K562 (cell line): ENCODE data around the gene CARD10. TPM values are rescaled to one million over a fixed set of nuclear protein-coding genes. Genes with fewer than 3 reads are reported as not detected.
"Not testable (repeated sequence)": the region's sequence is repeated elsewhere in the genome, so short reads cannot be mapped to it uniquely, and the experiment has no call there.

Source experiments
- ATAC-seq: fragments of 200-7000 bp; cut with Tn5 transposase; 3 replicates; pipeline ENCODE4 v1.9.1; 2020; ENCODE audit warnings: moderate library complexity
- BruUV-seq: library from RNA; stranded (reverse); fragments of 400-500 nt; replicated peaks from 2 replicates; lab custom pipeline; 2021; lab: Mats Ljungman, UMichigan
- CTCF ChIA-PET: fragments of 300-600 bp; formaldehyde crosslinking; extraction: SDS; loops from one replicate; lab custom pipeline; 2021; ENCODE audit warnings: low intra/inter-chr PET ratio; lab: Yijun Ruan, JAX
- POLR2A ChIA-PET: fragments of 300-600, 350-650 bp; sonication (Branson Sonifier 250); formaldehyde crosslinking; extraction: SDS; loops from one replicate; lab custom pipeline; 2021; ENCODE audit warnings: antibody characterized with exemption, inconsistent platforms; lab: Yijun Ruan, JAX
- DNase-seq, 4 experiments: peaks; one replicate each; pipeline versions ENCODE4 v3.0.0 to v3.0.0-alpha.2; 2011 to 2018; ENCODE audit warnings: low spot score in 3 of 4, mixed read lengths in 3 of 4; ENCODE audit errors: extremely low read depth in 1 of 4
- FAIRE-seq: peaks from 2 replicates; lab custom pipeline; 2011; peaks lifted over from hg19 to GRCh38; lab: Jason Lieb, UNC
- H2AFZ ChIP-seq: 2 replicates; pipeline ENCODE4 v1.6.0; 2011; ENCODE audit warnings: low read depth, low read length, control low read depth, inconsistent platforms
- H3K27ac ChIP-seq: fragments of 200-600 bp; 3 replicates; pipeline ENCODE4 v1.8.0; 2011; ENCODE audit warnings: low read depth, mild to moderate bottlenecking, control low read depth, inconsistent platforms, low read length, moderate library complexity, mixed read lengths; ENCODE audit errors: extremely low read depth
- H3K27me3 ChIP-seq, 2 experiments: fragments of 300-600 bp in 1 of 2; 2 replicates in 1 of 2; 3 replicates in 1 of 2; pipeline versions ENCODE4 v1.6.0 to v1.8.0; 2011; ENCODE audit warnings: inconsistent platforms in 2 of 2, low read length in 2 of 2, mild to moderate bottlenecking in 1 of 2, mixed read lengths in 1 of 2, moderate library complexity in 1 of 2; ENCODE audit not compliant: control insufficient read depth in 2 of 2, insufficient read depth in 2 of 2
- H3K36me3 ChIP-seq: fragments of 300-600 bp; 3 replicates; pipeline ENCODE4 v1.8.0; 2011; ENCODE audit warnings: mild to moderate bottlenecking, low read length, inconsistent platforms; ENCODE audit not compliant: control insufficient read depth, insufficient read depth
- H3K4me1 ChIP-seq, 2 experiments: fragments of 200-600 bp in 1 of 2; replicated peaks in 1 of 2; 2 replicates in 1 of 2; 3 replicates in 1 of 2; pipeline versions ENCODE4 v1.5.1 to v1.8.0; 2011; ENCODE audit warnings: inconsistent platforms in 2 of 2, low read length in 2 of 2, mild to moderate bottlenecking in 1 of 2, mixed read lengths in 1 of 2, moderate library complexity in 1 of 2; ENCODE audit not compliant: control insufficient read depth in 2 of 2, insufficient read depth in 2 of 2
- H3K4me2 ChIP-seq: 2 replicates; pipeline ENCODE4 v1.6.1; 2011; ENCODE audit warnings: low read length, control low read depth, inconsistent platforms, mixed read lengths; ENCODE audit not compliant: insufficient read depth
- H3K4me3 ChIP-seq: fragments of 200-600 bp; sonication (generic), shearing (Covaris generic); 2 replicates; pipeline ENCODE4 v1.5.1; 2016; ENCODE audit warnings: control low read depth, inconsistent platforms
- H3K79me2 ChIP-seq: fragments of 200-600 bp; 3 replicates; pipeline ENCODE4 v1.8.0; 2011; ENCODE audit warnings: low read length, inconsistent platforms; ENCODE audit not compliant: control insufficient read depth, insufficient read depth
- H3K9ac ChIP-seq, 2 experiments: 2 replicates each; pipeline versions ENCODE4 v1.6.0 to v1.6.1; 2011; ENCODE audit warnings: low read depth in 2 of 2, low read length in 2 of 2, control low read depth in 1 of 2, inconsistent platforms in 1 of 2, mild to moderate bottlenecking in 1 of 2, mixed read lengths in 1 of 2; ENCODE audit not compliant: insufficient read depth in 1 of 2
- H3K9me1 ChIP-seq: one replicate; pipeline ENCODE4 v1.6.0; 2011; ENCODE audit warnings: inconsistent platforms, mild to moderate bottlenecking, low read length, moderate library complexity; ENCODE audit not compliant: control insufficient read depth, insufficient read depth
- H3K9me3 ChIP-seq: replicated peaks from 2 replicates; pipeline ENCODE4 v1.5.1; 2011; ENCODE audit warnings: low read depth, low read length, inconsistent platforms; ENCODE audit not compliant: control insufficient read depth, insufficient read depth
- H4K20me1 ChIP-seq: replicated peaks from 2 replicates; pipeline ENCODE4 v1.6.1; 2011; ENCODE audit warnings: low read length, inconsistent platforms, mixed read lengths; ENCODE audit not compliant: control insufficient read depth, insufficient read depth
- CC2D1A ChIP-seq: fragments of 450-650 bp; IDR thresholded peaks from 2 replicates; pipeline ENCODE4 v1.6.1; 2017; ENCODE audit warnings: mild to moderate bottlenecking
- HNRNPK ChIP-seq: fragments of 200-400 bp; formaldehyde crosslinking; IDR thresholded peaks from one replicate; pipeline ENCODE4 v1.6.1; 2018; ENCODE audit warnings: mild to moderate bottlenecking, low read depth, low read length; ENCODE audit not compliant: poor library complexity, severe bottlenecking
- NUFIP1 ChIP-seq: fragments of 450-650 bp; IDR thresholded peaks from 2 replicates; pipeline ENCODE4 v1.6.1; 2018; ENCODE audit not compliant: partially characterized antibody
- POLR3G ChIP-seq: IDR thresholded peaks from 2 replicates; pipeline ENCODE4 v1.6.1; 2011; ENCODE audit not compliant: insufficient read length, insufficient replicate concordance; ENCODE audit errors: extremely low read depth
- ZNF121 ChIP-seq: sonication (generic); formaldehyde crosslinking; conservative IDR thresholded peaks from 2 replicates; pipeline ENCODE4 v1.8.0; 2022; ENCODE audit warnings: missing genetic modification reagents
- ZSCAN29 ChIP-seq: fragments of 450-650 bp; IDR thresholded peaks from 2 replicates; pipeline ENCODE4 v1.6.1; 2017
- WGBS: fragments of 100-300 bp; shearing (Covaris generic); methylation state at CpG from one replicate; pipeline ENCODE4 v1.1.6; 2016; ENCODE audit warnings: low coverage, mixed read lengths; ENCODE audit not compliant: insufficient coverage; ENCODE audit errors: missing lambda C conversion rate; 5-methylcytosine and 5-hydroxymethylcytosine counted together
- in situ Hi-C: fragments of 300-500 bp; cut with MboI; formaldehyde crosslinking; loops from 4 replicates; pipeline ENCODE4 v1.15.0; 2018; ENCODE audit warnings: inconsistent platforms, mixed read lengths
- intact Hi-C: fragments of 100-400 bp; cut with micrococcal nuclease; formaldehyde crosslinking; loops from 2 replicates; pipeline ENCODE4 v1.14.2; 2022
- polyA plus RNA-seq, 8 experiments: library from polyadenylated mRNA; depleted of rRNA in 4 of 8; stranded (reverse) in 5 of 8; unstranded in 3 of 8; fragments of >200 nt; fragmentation: Nextera tagmentation in 2 of 8; fragmentation: Illumina TruSeq in 1 of 8; extraction: Ambion mirVana in 2 of 8; extraction: Trizol in 1 of 8; gene quantifications; 2 replicates each; pipeline versions ENCODE4 v1.2.1 to v1.2.3, GENCODE V29; 2011 to 2014; ENCODE audit warnings: inconsistent platforms in 1 of 8, missing spikeins in 1 of 8
- total RNA-seq, 7 experiments: library from RNA; depleted of rRNA in 6 of 7; stranded (reverse); fragments of >200 nt in 6 of 7; fragmentation: Illumina TruSeq in 2 of 7; extraction: Trizol in 2 of 7; gene quantifications; 2 replicates each; pipeline versions ENCODE4 v1.2.1 to v1.2.3, GENCODE V29; 2011 to 2021; ENCODE audit warnings: low replicate concordance in 1 of 7
- TF ChIP-seq, protein P1 (sequence below): fragments of 450-650 bp; formaldehyde crosslinking; IDR thresholded peaks from 2 replicates; pipeline ENCODE4 v1.4.0; 2022; ENCODE audit warnings: mild to moderate bottlenecking, moderate library complexity
- TF ChIP-seq, protein P2 (sequence below), 2 experiments: fragments of 150-350 bp in 1 of 2; IDR thresholded peaks; 2 replicates each; pipeline ENCODE4 v1.6.1; 2012 to 2016; ENCODE audit warnings: low read depth in 2 of 2, low read length in 2 of 2, mild to moderate bottlenecking in 1 of 2, moderate library complexity in 1 of 2
- TF ChIP-seq, protein P3 (sequence below): sonication (generic); formaldehyde crosslinking; IDR thresholded peaks from 2 replicates; pipeline ENCODE4 v1.8.0; 2022; ENCODE audit warnings: missing genetic modification reagents, mild to moderate bottlenecking, borderline replicate concordance

Gene CARD10
- total and polyA plus RNA-seq, 9 of the 15 experiments (the other 6 are each of a cell fraction or from before 2014, with no cell fraction given), result 0.13 to 5.8 (median 1.6) TPM

DNA sequence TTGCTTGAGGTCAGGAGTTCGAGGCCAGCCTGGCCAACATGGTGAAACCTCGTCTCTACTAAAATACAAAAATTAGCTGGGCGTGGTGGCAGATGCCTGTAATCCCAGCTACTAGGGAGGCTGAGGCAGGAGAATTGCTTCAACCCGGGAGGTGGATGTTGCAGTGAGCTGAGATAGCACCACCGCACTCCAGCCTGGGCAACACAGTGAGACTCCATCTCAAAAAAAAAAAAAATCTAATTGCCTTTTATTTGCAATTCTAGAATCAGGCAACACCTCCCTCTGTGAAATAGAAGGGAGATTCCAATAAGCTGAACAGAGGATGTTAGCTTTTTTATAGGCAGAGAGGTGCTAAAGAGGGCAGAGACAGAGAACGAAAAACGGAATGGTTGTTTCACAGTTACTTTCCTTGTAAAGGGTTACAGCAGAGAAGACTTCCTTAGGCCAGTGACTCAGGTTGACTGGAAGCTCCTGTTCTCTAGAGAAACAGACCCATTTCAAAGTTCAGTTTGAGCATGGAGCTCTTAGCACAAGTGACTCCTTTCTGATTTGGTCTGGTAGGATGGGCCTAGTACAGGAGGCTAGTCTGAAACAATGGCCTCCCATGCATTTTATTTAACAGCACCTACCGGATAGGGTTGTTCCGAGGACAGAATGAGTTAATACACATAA lies 8.0 kb upstream of the CARD10 start:
- WGBS, result 43% methylated on average over 8 of the region's 9 CpGs
- POLR2A ChIA-PET, result interaction anchor here (0.6 to 0.8 kb wide), 3 partner anchors 43 to 513 kb away, joined by 3 to 5 read pairs (median 4); no protein-coding TSS in a partner anchor
- H3K9me3 ChIP-seq, CTCF ChIA-PET, H3K36me3 ChIP-seq, H2AFZ ChIP-seq, in situ Hi-C loops, H3K27ac ChIP-seq, intact Hi-C loops, H3K4me2 ChIP-seq, H3K4me1 ChIP-seq, H4K20me1 ChIP-seq, ATAC-seq, DNase-seq, H3K27me3 ChIP-seq, H3K9ac ChIP-seq, H3K9me1 ChIP-seq, H3K79me2 ChIP-seq, FAIRE-seq, H3K4me3 ChIP-seq, BruUV-seq: not testable (repeated sequence)
- TF ChIP-seq ZNF121, result peak; percentile 36

DNA sequence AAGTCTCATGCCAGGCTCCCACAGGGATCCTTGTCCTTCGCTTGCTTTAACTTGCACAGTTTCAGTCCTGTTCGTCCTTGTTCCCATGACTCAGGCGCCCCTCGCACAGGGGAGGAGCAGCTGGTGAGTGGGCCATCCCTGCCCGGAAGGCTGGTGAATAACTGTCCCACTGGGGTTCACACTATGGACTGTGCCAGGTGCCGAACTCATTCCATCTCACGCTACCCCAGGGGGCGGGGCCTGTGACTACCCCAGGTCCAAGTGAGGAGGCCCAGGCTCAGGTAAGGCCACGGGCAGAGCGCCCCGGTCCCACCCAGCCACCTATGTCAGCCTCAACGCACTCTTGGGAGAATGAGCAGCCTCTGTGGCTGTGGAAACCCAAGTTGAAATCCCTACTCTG lies 7.2 kb upstream of the CARD10 start:
- H3K4me3 ChIP-seq, result no peak overlapping the region
- FAIRE-seq (no peak), DNase-seq (no peak), ATAC-seq (no peak)
- no peaks in the 10 kb centered on the region for H4K20me1 ChIP-seq
- in situ Hi-C loops, result no loop called here
- peaks cover 0 to 5% of the 10 kb centered on the region in 2 experiments; a peak in 2 of 5 replicates for H3K4me1 ChIP-seq
- H2AFZ ChIP-seq, result no peak overlapping the region
- H3K79me2 ChIP-seq, result no peaks in the 10 kb centered on the region
- BruUV-seq, result no TSS peak
- H3K9me1 ChIP-seq, result no peaks in the 10 kb centered on the region
- no peaks in the 10 kb centered on the region; a peak in 1 of 5 replicates for H3K27me3 ChIP-seq
- H3K36me3 ChIP-seq, result no peaks in the 10 kb centered on the region
- H3K9ac ChIP-seq, result no peak overlapping the region
- CTCF ChIA-PET, result no interaction called here
- H3K4me2 ChIP-seq, result no peak overlapping the region
- intact Hi-C loops, result no loop called here
- no peaks in the 10 kb centered on the region for H3K9me3 ChIP-seq
- 12% methylated on average over 12 of the region's 12 CpGs for WGBS
- POLR2A ChIA-PET, result no interaction called here
- H3K27ac ChIP-seq, result no peak overlapping the region
- TF ChIP-seq CC2D1A (no peak), POLR3G (no peak), NUFIP1 (no peak), ZSCAN29 (no peak), HNRNPK (no peak)
- TF ChIP-seq, protein P1, sequence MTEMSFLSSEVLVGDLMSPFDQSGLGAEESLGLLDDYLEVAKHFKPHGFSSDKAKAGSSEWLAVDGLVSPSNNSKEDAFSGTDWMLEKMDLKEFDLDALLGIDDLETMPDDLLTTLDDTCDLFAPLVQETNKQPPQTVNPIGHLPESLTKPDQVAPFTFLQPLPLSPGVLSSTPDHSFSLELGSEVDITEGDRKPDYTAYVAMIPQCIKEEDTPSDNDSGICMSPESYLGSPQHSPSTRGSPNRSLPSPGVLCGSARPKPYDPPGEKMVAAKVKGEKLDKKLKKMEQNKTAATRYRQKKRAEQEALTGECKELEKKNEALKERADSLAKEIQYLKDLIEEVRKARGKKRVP (CRISPR knock-in tag), result no peak
- TF ChIP-seq, protein P2, sequence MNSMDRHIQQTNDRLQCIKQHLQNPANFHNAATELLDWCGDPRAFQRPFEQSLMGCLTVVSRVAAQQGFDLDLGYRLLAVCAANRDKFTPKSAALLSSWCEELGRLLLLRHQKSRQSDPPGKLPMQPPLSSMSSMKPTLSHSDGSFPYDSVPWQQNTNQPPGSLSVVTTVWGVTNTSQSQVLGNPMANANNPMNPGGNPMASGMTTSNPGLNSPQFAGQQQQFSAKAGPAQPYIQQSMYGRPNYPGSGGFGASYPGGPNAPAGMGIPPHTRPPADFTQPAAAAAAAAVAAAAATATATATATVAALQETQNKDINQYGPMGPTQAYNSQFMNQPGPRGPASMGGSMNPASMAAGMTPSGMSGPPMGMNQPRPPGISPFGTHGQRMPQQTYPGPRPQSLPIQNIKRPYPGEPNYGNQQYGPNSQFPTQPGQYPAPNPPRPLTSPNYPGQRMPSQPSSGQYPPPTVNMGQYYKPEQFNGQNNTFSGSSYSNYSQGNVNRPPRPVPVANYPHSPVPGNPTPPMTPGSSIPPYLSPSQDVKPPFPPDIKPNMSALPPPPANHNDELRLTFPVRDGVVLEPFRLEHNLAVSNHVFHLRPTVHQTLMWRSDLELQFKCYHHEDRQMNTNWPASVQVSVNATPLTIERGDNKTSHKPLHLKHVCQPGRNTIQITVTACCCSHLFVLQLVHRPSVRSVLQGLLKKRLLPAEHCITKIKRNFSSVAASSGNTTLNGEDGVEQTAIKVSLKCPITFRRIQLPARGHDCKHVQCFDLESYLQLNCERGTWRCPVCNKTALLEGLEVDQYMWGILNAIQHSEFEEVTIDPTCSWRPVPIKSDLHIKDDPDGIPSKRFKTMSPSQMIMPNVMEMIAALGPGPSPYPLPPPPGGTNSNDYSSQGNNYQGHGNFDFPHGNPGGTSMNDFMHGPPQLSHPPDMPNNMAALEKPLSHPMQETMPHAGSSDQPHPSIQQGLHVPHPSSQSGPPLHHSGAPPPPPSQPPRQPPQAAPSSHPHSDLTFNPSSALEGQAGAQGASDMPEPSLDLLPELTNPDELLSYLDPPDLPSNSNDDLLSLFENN (IDR thresholded peaks at IDR 0.05; ENCODE audit: low read depth in 2 of 2, low read length in 2 of 2), result no peak
- TF ChIP-seq, protein P3, sequence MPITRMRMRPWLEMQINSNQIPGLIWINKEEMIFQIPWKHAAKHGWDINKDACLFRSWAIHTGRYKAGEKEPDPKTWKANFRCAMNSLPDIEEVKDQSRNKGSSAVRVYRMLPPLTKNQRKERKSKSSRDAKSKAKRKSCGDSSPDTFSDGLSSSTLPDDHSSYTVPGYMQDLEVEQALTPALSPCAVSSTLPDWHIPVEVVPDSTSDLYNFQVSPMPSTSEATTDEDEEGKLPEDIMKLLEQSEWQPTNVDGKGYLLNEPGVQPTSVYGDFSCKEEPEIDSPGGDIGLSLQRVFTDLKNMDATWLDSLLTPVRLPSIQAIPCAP, result no peak
